Lung (tissue), 12 donors: Measurements from ENCODE around the gene HOXC11. TPM values are rescaled to one million over a fixed set of nuclear protein-coding genes. Genes with fewer than 3 reads are reported as not detected.

Experiments
- ATAC-seq: fragments of 200-7000 bp; cut with Tn5 transposase; one replicate; pipeline ENCODE4 v1.9.1; 2020; ENCODE audit warnings: moderate number of reproducible peaks; ENCODE audit not compliant: insufficient read depth, low FRiP score
- DNase-seq, 3 donors: peaks; one replicate each; pipeline ENCODE4 v3.0.0-alpha.2; 2013 to 2017
- H3K27ac ChIP-seq, 2 donors: one replicate each; pipeline ENCODE4 v1.5.1; 2013; ENCODE audit warnings: mild to moderate bottlenecking in 2 of 2, moderate library complexity in 2 of 2, control low read depth in 1 of 2, inconsistent platforms in 1 of 2, low read depth in 1 of 2, low read length in 1 of 2
- H3K27me3 ChIP-seq, 3 donors: one replicate each; pipeline ENCODE4 v1.5.1; 2013; ENCODE audit warnings: low read length in 2 of 3; ENCODE audit not compliant: control insufficient read depth in 3 of 3, insufficient read depth in 3 of 3
- H3K36me3 ChIP-seq, 4 donors: one replicate each; pipeline ENCODE4 v1.5.1; 2013; ENCODE audit warnings: low read length in 4 of 4, mild to moderate bottlenecking in 1 of 4, moderate library complexity in 1 of 4; ENCODE audit not compliant: control insufficient read depth in 4 of 4, insufficient read depth in 4 of 4
- H3K4me1 ChIP-seq, 5 donors: one replicate each; pipeline ENCODE4 v1.5.1; 2013; ENCODE audit warnings: low read length in 5 of 5, mild to moderate bottlenecking in 2 of 5, moderate library complexity in 1 of 5; ENCODE audit not compliant: control insufficient read depth in 5 of 5, insufficient read depth in 5 of 5
- H3K4me3 ChIP-seq: one replicate; pipeline ENCODE4 v1.5.1; 2013; ENCODE audit warnings: mild to moderate bottlenecking, control low read depth, moderate library complexity
- H3K9ac ChIP-seq, 2 donors: one replicate each; pipeline ENCODE4 v1.5.1; 2013; ENCODE audit warnings: low read length in 2 of 2, control low read depth in 1 of 2; ENCODE audit not compliant: insufficient read depth in 1 of 2
- H3K9me3 ChIP-seq, 4 donors: one replicate each; pipeline ENCODE4 v1.5.1; 2013; ENCODE audit warnings: low read length in 3 of 4, mild to moderate bottlenecking in 1 of 4, moderate library complexity in 1 of 4; ENCODE audit not compliant: control insufficient read depth in 4 of 4, insufficient read depth in 3 of 4
- CTCF ChIP-seq: IDR thresholded peaks from 2 replicates; pipeline ENCODE4 v1.5.1; 2012; ENCODE audit warnings: mild to moderate bottlenecking; ENCODE audit errors: control extremely low read depth, extremely low read depth
- WGBS, 2 donors: extraction: QIAGEN DNeasy Blood & Tissue Kit; methylation state at CpG; one replicate each; pipeline ENCODE4 v1.1.7; 2013; 5-methylcytosine and 5-hydroxymethylcytosine counted together
- polyA plus RNA-seq, 2 donors: library from polyadenylated mRNA; stranded (reverse); fragments of 200-250 nt; gene quantifications; one replicate each; pipeline ENCODE4 v1.2.1, GENCODE V29; 2013
- total RNA-seq, 2 donors: library from RNA; depleted of rRNA in 1 of 2; stranded (reverse); fragments of >200 nt in 1 of 2; gene quantifications; one replicate each; pipeline ENCODE4 v1.2.1, GENCODE V29; 2014 to 2021
- donor health status: control.
- donor health status: control.
- donor health status: Bipolar disorder and iron deficiency.
- donor health status: healthy.
- donor health status: DM: yes; HTN: yes; CAD: no.

The HOXC11 gene
- total and polyA plus RNA-seq, 4 donors, result not detected

- H3K9me3 ChIP-seq, result peaks cover 0 to 17% (median 0%) of the 10 kb centered on the region in 4 donors
- no peak overlapping the region for H3K9ac ChIP-seq
- ATAC-seq (no peak), DNase-seq (no peak)
- H3K4me1 ChIP-seq, result peaks cover 0 to 6% (median 3%) of the 10 kb centered on the region in 5 donors
- no peak overlapping the region for H3K27ac ChIP-seq
- H3K27me3 ChIP-seq, result peaks cover 12 to 98% (median 90%) of the 10 kb centered on the region in 3 donors
- no peak overlapping the region for H3K4me3 ChIP-seq
- no peaks in the 10 kb centered on the region for H3K36me3 ChIP-seq
- no peak for TF ChIP-seq CTCF
- WGBS, 2 donors, result 25 to 26% methylated on average over 14 of the region's 14 CpGs
These were observed 39.0 kb downstream of the HOXC11 start for GRCh38 chr12:54011665-54012532.

- Histone ChIP-seq H3K4me3 (no peak overlapping the region), H3K9me3 (peaks cover 0 to 15% (median 0%) of the 10 kb centered on the region in 4 donors), H3K36me3 (no peaks in the 10 kb centered on the region), H3K27ac (no peak overlapping the region), H3K9ac (no peak overlapping the region), H3K27me3 (peaks cover 14 to 97% (median 89%) of the 10 kb centered on the region in 3 donors), H3K4me1 (peaks cover 0 to 8% (median 3%) of the 10 kb centered on the region in 5 donors)
- DNase-seq, result no peak
- no peak for TF ChIP-seq CTCF
- no peak for ATAC-seq
- 27 to 31% methylated on average over 6 of the region's 6 CpGs for WGBS, 2 donors
These were observed 39.9 kb downstream of the HOXC11 start for GRCh38 chr12:54012631-54013409.

- no peaks in the 10 kb centered on the region for H3K36me3 ChIP-seq
- H3K27ac ChIP-seq, result no peak overlapping the region
- no peak for DNase-seq
- no peak for TF ChIP-seq CTCF
- peaks cover 0 to 14% (median 6%) of the 10 kb centered on the region in 5 donors for H3K4me1 ChIP-seq
- H3K27me3 ChIP-seq, result peaks cover 15 to 90% (median 79%) of the 10 kb centered on the region in 3 donors
- H3K9me3 ChIP-seq, result peaks cover 0 to 15% (median 0%) of the 10 kb centered on the region in 4 donors
- ATAC-seq, result no peak
- 3 to 7% methylated on average over 36 of the region's 36 CpGs for WGBS, 2 donors
- H3K4me3 ChIP-seq, result no peak overlapping the region
- H3K9ac ChIP-seq, result no peak overlapping the region
These were observed 41.6 kb downstream of the HOXC11 start for GRCh38 chr12:54014377-54015017.
